ENCODE data around the gene TCN1.

- no peak for TF ChIP-seq POLR2A (IDR thresholded peaks at IDR 0.05; ENCODE audit: low read length)
- no peak for TF ChIP-seq GATA1 (IDR thresholded peaks at IDR 0.05; ENCODE audit: low read depth, low read length)
These were observed 50.5 kb downstream of the TCN1 start for GRCh38 chr11:59815754-59816153.
